HG02885 (cell line): ENCODE results near the gene RBM10.

ENCODE experiments used
- ATAC-seq: cut with Tn5 transposase; IDR thresholded peaks from one replicate; pipeline ENCODE4 v1.9.1; 2021; ENCODE audit warnings: mild to moderate bottlenecking; ENCODE audit not compliant: unreplicated experiment, poor library complexity

RBM10 gene

DNA sequence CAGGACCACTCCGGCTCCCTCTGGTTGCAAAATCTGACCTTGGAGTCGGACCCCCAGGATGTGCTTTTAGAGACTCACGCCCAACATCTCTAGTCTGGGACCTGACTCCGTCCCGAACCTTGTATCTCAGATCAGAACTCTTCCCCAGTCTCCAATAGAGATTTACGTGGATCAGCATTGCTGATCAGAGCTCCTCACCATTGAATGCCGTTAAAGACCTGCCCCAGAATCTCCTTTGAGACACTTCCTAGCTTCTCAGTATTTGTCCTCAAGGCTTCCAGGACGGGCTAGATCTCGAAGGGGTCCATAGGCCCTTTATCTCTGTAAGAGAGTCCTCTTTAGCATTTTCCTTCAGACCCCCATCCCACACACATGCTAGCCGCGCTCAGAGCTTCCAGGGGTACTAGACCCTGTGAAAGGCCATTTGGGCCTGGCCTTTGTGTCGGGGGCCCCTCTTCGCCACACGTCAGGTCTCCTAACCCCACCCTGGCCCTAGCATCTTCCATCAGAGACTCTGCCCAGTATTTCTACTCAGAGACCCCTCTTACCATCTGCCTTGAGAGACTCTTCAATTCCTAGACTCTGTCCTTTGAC is 49.3 kb downstream of the RBM10 start:
- no peak for ATAC-seq

DNA sequence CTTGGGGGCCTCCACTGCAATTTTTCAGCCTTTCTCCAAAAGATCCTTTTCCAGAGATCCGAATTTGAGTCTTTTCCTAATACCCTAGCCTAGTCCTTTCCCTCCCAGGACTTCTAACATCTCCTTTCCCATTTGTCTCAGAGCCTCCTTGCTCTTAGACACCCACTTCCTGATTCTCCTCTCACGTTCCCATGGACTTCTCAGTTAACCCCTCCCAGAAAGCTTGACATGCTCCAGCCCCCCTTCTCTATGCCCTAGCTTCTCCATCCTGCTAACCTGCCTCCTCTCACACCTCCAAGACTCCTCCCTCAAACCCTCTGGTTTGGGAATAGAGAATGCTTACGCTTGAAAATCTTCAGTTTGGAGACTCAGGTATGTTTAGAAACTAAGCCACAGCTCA is 51.1 kb downstream of the RBM10 start:
- ATAC-seq, result no peak

DNA sequence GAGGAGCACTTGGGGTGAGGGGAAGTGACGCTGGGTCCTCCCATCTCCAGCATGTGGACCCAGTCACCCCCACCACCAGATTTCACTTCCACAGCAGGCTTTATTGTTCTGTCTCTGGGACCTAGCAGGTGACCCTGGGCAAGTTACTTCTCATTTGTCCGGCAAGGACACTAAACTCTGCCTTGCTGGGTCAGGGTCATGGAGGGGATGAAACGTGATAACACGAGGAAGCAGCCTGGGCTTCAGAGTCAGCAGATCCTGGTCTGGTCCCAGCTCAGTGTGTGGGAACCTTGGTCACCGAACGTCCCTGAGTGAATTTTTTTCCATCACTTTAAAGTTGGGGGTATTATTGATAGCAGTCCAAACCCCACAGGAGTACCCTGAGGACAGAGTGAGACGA is 52.5 kb downstream of the RBM10 start:
- no peak for ATAC-seq

DNA sequence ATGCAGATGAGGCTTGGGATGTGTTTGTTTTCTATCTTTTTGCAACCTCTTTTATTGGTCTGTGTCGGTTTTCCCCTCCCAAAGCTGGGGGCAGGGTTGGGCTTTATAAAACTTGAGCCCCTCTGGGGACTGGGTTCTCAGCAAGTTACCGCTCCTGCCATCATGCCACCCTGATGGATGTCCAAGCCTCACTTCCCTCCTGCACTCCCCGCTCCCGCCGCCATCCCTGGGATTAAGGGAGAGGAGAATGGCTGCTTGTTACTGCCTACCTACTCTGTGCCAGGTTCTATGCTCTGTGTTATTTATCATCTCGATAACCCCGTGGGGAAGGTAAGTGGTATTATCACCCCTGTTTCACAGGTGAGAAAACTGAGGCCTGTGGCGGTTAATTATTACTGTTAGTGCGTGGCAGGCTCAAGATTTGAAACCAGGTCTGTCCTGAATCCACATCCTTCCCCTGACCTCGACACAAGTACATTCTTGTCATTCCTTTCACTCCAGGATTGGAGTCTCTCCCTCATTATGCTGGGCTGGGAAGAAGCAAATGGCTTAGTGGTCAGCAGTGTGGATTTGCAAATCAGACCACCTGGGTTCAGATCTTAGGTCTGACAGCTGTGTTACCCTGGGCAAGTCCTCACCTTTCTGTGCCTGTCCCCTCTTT is 53.1 kb downstream of the RBM10 start:
- no peak for ATAC-seq

DNA sequence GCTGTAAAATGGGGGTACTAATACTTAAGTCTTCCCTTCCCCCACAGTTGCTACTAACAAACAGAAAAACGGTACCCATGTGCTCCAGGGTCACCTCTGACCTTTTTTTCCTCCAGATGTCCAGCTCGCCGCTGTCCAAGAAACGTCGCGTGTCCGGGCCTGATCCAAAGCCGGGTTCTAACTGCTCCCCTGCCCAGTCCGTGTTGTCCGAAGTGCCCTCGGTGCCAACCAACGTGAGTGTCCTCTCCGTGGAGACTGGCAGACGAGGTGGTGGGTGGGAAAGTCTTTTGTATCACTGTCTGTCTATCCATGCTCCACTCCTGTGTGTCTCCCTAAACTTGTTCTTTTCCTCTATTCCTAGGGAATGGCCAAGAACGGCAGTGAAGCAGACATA is 53.7 kb downstream of the RBM10 start:
- no peak for ATAC-seq

DNA sequence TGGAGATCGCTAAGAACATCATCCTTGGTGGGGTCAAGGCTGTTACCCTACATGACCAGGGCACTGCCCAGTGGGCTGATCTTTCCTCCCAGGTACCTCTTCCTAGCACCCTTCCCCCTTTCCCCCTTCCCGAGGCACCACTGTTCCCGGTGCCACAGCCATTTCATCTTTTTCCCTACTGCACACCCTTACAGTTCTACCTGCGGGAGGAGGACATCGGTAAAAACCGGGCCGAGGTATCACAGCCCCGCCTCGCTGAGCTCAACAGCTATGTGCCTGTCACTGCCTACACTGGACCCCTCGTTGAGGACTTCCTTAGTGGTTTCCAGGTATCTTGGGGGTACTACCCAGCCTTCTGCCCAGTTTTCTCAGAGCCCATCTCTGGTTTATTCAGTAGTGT is 54.3 kb downstream of the RBM10 start:
- ATAC-seq, result no peak

DNA sequence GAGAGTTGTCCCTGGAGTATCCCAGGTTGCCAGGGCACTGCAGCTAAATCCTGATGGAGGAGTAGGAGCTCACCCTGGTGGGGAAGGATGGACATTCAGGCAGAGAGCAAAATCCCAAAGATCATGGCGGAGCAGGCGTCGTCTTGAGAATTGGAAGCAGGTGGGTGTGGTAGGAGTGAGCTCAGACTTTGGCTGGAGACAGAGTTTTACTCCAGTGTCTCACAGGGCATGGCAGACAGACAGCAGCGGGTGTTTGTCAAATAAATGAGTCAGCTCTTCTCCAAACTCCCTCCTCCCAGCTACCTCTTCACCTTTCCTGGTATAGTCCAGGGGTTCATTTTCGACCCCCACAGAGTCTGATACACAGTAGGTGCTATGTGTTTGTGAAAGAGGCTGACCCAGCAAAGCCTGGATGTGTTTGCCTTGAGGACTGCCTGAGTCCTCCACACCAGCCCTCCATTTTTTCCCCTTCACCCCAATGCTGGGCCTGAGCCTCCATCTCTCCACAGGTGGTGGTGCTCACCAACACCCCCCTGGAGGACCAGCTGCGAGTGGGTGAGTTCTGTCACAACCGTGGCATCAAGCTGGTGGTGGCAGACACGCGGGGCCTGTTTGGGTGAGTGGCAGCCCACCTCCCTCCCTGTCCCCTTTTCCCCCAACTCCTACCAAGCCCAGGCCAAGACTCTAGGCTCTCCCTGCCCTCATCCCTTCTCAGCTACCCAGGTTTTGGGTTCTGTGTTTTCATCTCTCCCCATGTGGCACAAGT is 55.5 kb downstream of the RBM10 start:
- ATAC-seq, result no peak

DNA sequence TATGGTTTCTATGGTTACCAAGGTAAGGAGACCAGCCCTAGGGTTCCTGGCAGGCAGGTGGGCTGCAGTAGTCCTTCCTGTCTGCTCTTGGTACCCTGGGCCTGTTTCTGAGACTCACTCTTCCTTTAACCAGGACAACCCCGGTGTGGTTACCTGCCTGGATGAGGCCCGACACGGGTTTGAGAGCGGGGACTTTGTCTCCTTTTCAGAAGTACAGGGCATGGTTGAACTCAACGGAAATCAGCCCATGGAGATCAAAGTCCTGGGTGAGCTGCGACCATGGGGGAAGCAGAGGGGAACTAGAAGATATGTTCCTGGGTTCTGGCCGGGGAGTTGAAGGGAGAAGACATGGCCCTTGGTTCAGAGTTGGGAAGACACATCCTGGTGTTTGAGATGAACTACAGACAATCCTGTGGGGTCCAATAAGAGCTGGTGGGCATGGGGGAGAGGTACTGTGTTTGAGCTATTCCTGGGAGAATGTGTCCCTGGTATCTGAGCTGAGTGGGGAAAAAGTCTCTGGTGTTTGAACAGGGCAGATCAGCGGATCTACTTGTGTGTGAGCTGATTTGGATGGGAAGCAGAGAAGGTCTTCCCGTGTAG is 56.4 kb downstream of the RBM10 start:
- ATAC-seq, result no peak

DNA sequence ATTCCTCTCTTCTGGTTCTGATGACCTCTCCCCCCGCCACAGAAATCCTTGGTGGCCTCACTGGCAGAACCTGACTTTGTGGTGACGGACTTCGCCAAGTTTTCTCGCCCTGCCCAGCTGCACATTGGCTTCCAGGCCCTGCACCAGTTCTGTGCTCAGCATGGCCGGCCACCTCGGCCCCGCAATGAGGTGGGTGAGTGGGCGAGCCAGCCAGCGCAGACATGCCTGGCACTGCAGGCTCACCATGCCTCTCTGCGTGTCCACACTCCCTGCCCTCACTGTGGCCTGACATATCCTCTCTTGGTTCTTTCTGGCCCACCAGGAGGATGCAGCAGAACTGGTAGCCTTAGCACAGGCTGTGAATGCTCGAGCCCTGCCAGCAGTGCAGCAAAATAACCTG is 57.3 kb downstream of the RBM10 start:
- ATAC-seq, result no peak

DNA sequence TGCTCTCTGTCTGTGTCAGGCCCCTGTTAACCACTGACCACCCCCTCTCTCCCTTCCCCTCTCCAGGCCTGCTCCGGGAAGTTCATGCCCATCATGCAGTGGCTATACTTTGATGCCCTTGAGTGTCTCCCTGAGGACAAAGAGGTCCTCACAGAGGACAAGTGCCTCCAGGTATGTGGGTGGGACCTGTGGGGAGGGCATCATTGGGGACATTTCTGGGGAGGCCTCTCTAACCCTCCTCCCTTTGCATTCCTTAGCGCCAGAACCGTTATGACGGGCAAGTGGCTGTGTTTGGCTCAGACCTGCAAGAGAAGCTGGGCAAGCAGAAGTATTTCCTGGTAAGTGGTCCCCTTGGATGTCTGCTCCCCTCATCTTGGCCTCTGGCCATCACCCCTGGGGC is 57.9 kb downstream of the RBM10 start:
- no peak for ATAC-seq

DNA sequence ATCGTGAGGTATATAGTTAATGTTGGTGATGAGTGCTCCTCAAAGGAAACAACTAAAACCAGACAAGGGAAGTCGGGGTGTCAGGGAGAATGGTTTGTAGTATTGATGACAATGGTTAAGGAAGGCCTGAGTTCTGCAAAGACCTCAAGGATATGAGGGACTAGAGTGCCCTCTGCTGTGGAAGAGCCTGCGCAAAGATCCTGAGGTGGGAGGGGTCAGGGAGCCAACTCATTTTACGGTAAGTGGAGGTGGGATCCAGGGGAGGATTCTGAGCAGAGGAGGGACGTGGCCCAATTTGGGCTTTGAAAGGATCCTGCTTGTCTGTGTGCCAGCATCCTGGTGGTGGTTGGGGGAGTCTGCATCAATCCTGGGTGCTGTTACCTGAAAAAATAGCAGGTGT is 59.9 kb downstream of the RBM10 start:
- no peak for ATAC-seq

DNA sequence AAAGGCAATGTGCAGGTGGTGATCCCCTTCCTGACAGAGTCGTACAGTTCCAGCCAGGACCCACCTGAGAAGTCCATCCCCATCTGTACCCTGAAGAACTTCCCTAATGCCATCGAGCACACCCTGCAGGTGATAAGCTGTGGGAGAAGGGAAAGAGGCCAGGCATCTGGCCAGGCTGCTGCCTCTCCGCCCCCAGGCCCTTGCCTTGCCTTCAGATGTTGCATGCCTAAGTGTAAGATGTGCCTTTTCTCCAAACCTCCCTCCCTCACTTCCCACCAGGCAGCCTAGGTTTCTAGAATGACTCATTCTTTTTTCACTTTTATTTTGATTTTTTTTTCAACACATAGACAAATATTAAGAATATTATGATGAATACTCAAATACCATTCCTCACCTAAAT is 61.3 kb downstream of the RBM10 start:
- no peak for ATAC-seq

DNA sequence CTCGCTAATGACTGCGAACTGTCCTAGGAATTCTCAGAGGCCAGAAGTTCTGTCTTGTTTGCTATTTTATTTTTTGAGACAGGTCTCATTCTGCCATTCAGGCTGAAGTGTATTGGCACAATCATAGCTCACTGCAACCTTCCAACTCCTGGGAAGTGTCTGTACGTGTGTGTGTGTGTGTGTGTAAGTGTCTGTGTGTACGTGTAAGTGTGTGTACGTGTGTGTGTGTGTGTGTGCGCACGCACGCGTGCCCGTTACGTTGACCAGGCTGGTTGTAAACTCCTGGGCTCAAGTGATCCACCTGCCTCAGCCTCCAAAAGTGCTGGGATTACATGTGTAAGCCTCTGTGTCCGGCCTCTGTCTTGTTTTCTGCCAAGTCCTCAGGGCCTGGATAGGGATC is 63.1 kb downstream of the RBM10 start:
- no peak for ATAC-seq

DNA sequence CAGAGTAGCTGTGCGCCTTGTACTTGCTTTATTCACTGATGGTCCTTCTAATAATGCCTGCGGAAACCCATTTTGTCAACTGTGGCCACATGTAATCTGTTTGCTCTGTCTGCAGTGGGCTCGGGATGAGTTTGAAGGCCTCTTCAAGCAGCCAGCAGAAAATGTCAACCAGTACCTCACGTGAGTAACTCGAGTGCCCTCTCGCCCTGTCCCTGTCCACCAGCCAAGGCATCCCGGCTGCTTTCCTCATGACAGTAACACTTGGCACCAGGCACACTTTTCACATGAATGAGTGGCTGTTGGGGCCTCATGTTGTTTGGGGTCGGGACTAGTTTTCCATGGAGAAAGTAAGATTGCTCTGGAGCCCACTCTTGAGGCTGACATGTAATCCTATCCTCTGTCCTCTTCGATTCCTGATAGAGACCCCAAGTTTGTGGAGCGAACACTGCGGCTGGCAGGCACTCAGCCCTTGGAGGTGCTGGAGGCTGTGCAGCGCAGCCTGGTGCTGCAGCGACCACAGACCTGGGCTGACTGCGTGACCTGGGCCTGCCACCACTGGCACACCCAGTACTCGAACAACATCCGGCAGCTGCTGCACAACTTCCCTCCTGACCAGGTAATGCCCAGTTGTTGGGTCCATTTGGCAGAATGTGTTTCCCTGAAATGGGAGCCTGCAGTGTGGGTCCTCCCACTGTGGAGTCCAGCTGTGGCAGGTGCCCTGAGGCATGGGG is 64.7 kb downstream of the RBM10 start:
- no peak for ATAC-seq

DNA sequence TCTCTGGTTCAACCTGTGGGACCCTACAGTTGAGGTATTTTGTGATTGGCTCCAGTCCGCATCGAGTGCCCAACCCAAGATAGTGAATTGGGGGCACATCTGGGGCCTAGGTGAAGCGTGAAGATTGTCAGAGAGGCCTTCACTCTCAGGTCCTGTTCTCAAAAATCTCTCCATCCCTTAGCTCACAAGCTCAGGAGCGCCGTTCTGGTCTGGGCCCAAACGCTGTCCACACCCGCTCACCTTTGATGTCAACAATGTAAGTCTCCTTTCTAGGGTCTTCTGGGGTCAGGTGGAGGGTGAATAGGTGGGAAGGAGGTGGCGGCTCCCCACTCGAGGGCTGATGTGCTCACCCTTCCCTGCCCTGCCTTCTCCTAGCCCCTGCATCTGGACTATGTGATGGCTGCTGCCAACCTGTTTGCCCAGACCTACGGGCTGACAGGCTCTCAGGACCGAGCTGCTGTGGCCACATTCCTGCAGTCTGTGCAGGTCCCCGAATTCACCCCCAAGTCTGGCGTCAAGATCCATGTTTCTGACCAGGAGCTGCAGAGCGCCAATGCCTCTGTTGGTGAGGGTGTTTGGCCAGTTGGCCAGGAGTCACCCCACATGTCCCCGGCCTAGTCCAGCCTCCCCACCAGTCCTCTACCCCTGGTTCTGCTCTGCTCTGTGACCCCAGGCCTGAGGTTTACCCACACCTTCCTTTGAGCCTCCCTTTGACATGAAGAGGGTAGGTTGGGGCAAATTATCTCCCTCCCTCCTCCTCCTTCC is 65.8 kb downstream of the RBM10 start:
- ATAC-seq, result no peak

DNA sequence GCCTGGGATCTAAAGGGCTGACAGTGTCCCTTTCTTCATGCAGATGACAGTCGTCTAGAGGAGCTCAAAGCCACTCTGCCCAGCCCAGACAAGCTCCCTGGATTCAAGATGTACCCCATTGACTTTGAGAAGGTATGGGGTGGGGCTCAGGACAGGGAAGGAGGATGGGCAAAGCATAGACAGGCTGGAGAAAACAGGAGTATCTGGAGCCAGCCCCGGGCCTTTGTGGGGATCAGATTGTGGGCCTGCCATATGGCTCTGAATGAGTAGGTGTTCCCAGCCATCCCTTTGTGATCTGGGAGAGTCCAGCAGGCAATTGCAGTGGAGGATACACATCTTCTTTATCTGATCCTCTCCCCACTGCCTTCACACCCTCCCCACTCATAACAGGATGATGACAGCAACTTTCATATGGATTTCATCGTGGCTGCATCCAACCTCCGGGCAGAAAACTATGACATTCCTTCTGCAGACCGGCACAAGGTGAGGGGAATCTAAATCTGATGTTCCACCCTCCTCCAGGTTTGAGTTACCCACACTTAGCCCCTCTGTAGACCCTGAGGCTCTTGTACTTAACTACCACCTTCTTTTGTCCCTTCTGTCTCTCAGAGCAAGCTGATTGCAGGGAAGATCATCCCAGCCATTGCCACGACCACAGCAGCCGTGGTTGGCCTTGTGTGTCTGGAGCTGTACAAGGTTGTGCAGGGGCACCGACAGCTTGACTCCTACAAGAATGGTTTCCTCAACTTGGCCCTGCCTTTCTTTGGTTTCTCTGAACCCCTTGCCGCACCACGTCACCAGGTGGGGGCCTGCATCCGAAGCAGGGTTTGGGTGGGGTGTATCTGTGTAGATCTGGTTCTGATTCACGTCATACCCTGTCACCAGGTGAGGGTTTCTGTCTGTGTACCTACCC is 67.6 kb downstream of the RBM10 start:
- no peak for ATAC-seq

DNA sequence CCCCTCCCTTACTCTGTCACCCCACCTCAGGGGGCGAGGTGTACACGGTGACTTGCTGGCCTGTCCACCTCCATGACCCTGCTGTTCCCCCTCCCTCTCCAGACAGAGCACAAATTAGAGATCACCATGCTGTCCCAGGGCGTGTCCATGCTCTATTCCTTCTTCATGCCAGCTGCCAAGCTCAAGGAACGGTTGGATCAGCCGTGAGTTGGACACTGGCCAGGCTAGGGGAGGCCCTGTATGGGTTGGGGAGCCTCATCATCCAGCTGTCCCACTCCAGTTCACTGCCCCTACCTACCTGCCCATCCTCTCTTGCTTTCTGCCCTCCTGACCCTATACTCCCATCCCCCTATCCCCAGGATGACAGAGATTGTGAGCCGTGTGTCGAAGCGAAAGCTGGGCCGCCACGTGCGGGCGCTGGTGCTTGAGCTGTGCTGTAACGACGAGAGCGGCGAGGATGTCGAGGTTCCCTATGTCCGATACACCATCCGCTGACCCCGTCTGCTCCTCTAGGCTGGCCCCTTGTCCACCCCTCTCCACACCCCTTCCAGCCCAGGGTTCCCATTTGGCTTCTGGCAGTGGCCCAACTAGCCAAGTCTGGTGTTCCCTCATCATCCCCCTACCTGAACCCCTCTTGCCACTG is 69.5 kb downstream of the RBM10 start:
- no peak for ATAC-seq

DNA sequence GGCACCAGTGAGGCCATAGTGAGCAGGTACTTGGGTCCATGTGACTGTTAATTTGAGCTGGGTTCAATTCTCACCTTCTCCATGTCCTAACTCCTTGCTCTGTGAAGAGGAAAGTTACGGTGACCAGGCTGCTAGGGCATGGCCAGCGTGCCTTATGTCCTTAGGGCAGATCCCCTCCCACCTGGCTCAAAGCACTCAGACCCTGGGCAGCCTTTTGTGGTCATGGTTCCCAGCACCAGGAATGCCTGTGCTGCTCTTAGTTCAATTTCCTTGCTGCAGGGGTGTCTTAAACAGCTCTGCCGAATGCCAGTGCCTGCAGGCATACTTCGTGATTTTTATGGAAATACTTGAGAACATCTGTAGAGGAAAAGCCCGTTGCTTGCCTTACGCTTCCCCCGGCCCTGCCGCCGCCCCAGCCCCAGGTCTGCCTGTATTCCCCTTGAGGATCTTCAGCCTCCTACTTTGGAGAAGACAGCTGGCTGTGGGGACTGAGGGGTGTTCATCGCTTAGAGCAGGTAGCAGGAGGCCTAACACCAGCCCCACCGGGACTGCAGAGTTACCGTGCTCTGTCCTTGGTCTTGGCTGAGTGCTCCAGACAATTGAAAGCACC is 70.4 kb downstream of the RBM10 start:
- no peak for ATAC-seq
